ENCODE data around the gene COPS7A. TPM values are rescaled to one million over a fixed set of nuclear protein-coding genes. Genes with fewer than 3 reads are reported as not detected.
A peak's percentile ranks its signal among the peaks of the same experiment; 100 is the strongest.

The COPS7A gene
- total RNA-seq: 10 to 100 TPM; 46.9 to 74.4 (median 70.0) TPM

- no peaks in the 10 kb centered on the region for H3K27me3 ChIP-seq
- H3K9me3 ChIP-seq: no peaks in the 10 kb centered on the region
- H3K27ac ChIP-seq: peak within 1 kb of the TSS; percentile 32 to 93 (median 86)
- peak within 1 kb of the TSS; percentile 52 to 76 (median 68) for H3K4me3 ChIP-seq
- H3K4me1 ChIP-seq: peaks cover 0 to 23% (median 11%) of the 10 kb centered on the region in 4 donors
- peak; percentile 89 to 92 for DNase-seq (ENCODE audit: low spot score in 2 of 2)
- TF ChIP-seq POLR2A (IDR thresholded peaks at IDR 0.05) (peak in 1 of 2 donors; percentile 47), EP300 (IDR thresholded peaks at IDR 0.05) (peak; percentile 88 to 91)
- TF ChIP-seq, protein P1, sequence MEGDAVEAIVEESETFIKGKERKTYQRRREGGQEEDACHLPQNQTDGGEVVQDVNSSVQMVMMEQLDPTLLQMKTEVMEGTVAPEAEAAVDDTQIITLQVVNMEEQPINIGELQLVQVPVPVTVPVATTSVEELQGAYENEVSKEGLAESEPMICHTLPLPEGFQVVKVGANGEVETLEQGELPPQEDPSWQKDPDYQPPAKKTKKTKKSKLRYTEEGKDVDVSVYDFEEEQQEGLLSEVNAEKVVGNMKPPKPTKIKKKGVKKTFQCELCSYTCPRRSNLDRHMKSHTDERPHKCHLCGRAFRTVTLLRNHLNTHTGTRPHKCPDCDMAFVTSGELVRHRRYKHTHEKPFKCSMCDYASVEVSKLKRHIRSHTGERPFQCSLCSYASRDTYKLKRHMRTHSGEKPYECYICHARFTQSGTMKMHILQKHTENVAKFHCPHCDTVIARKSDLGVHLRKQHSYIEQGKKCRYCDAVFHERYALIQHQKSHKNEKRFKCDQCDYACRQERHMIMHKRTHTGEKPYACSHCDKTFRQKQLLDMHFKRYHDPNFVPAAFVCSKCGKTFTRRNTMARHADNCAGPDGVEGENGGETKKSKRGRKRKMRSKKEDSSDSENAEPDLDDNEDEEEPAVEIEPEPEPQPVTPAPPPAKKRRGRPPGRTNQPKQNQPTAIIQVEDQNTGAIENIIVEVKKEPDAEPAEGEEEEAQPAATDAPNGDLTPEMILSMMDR (IDR thresholded peaks at IDR 0.05): peak in 1 of 5 experiments; percentile 42
- H3K36me3 ChIP-seq: peaks cover 0 to 24% (median 5%) of the 10 kb centered on the region in 3 donors
- 0 to 1% methylated on average over 28 to 39 of the region's 49 CpGs for WGBS, 2 donors
Observed at GRCh38 chr12:6723607-6724408, at the start of gene COPS7A. Gene COPS7A, plus strand, starts transcription at chr12:6724046. Its CDS starts 611 bp downstream, at chr12:6724657.

DNA sequence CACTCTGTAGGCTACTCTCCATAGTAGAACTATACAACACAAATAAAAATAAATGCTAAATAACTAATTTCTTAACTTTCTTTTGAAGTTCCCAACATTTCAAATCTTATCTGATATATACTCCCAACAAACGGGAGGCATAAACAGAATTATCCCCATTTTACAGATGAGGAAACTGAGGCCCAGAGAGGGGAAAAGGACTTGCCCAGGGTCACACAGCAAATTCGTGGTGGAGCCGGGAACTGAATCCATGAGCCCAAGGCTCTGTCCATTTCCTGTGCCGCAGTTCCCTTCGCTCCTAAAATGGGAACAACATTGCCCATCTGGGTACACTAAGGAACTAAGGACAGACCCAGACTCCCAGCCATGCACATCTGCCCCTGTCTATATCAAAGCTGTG, 46.9 kb upstream of the COPS7A start:
- H3K27ac ChIP-seq: no peak overlapping the region
- no peaks in the 10 kb centered on the region for H3K9me3 ChIP-seq
- peaks cover 3 to 100% (median 37%) of the 10 kb centered on the region in 3 donors for H3K36me3 ChIP-seq
- no peak overlapping the region for H3K4me3 ChIP-seq
- H3K27me3 ChIP-seq: no peaks in the 10 kb centered on the region
- TF ChIP-seq EP300 (IDR thresholded peaks at IDR 0.05) (no peak), POLR2A (IDR thresholded peaks at IDR 0.05) (no peak)
- TF ChIP-seq, protein P1 (IDR thresholded peaks at IDR 0.05): no peak
- 93 to 94% methylated on average over 5 of the region's 5 CpGs for WGBS, 2 donors
- H3K4me1 ChIP-seq: no peaks in the 10 kb centered on the region
- no peak for DNase-seq (ENCODE audit: low spot score in 2 of 2)

GRCh38 chr12:6684609-6685008, 39.2 kb upstream of the COPS7A start:
- 64% methylated on average over 6 of the region's 6 CpGs for WGBS, 2 donors
- peak in 1 of 2 donors; percentile 21 for DNase-seq (ENCODE audit: low spot score in 2 of 2)
- Histone ChIP-seq H3K27ac (no peak overlapping the region), H3K27me3 (no peaks in the 10 kb centered on the region), H3K9me3 (no peaks in the 10 kb centered on the region), H3K36me3 (peaks cover 0 to 54% (median 0%) of the 10 kb centered on the region in 3 donors), H3K4me1 (peaks cover 3 to 45% (median 16%) of the 10 kb centered on the region in 4 donors), H3K4me3 (no peak overlapping the region)
- TF ChIP-seq, protein P1 (IDR thresholded peaks at IDR 0.05): peak in 4 of 5 experiments; percentile 15 to 36 (median 24)
- no peak for TF ChIP-seq POLR2A (IDR thresholded peaks at IDR 0.05)

DNA sequence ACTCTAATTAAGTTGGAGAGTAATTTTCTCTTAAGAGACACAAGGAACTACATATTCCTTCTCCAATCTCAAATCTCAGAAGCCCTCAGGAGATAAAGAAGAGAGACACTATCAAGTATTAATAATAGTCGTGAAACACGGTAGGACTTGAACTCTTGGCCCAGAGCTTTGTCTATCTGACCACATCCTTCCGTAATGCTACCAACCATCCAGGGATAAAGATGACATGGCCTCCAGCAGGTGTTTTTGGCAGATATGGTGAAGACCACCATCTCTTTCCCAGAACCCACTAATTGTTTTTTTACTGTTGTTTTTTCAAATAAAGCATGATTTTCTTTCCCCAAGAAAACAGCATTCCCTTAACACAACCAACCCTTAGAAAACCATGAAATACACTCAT, 38.0 kb upstream of the COPS7A start:
- Histone ChIP-seq H3K27ac (no peak overlapping the region), H3K27me3 (no peaks in the 10 kb centered on the region), H3K4me3 (no peak overlapping the region), H3K36me3 (peaks cover 0 to 42% (median 0%) of the 10 kb centered on the region in 3 donors), H3K4me1 (peaks cover 3 to 55% (median 23%) of the 10 kb centered on the region in 4 donors), H3K9me3 (no peaks in the 10 kb centered on the region)
- DNase-seq (ENCODE audit: low spot score in 2 of 2): no peak
- TF ChIP-seq POLR2A (IDR thresholded peaks at IDR 0.05) (no peak), EP300 (IDR thresholded peaks at IDR 0.05) (no peak)
- TF ChIP-seq, protein P1 (IDR thresholded peaks at IDR 0.05): no peak
- whole genome bisulfite sequencing, 2 donors: 74 to 77% methylated on average over 3 of the region's 3 CpGs

DNA sequence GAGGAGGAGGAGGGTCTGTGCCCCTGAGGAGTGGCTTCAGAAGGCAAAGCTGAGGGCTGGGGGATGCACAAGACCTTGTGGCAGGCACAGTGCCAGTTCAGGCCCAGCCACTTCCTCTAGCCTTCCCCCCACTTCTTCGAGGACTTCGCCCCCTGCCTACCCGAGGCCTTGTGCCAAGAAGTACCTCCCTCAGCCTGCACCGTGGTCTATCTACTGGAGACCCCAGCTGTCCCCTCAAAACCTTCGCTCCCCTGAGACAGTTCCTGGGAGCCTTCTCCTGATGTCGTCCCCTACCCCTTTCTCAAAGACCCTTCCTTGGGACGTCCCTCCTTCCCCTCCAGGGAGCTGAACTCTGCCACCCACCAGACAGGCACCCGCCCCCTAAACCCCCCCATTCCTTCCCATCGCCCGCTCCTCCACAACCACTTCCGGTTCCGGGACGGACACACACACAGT, 35.3 kb upstream of the COPS7A start:
- peak in 1 of 2 donors; percentile 89 for DNase-seq (ENCODE audit: low spot score in 2 of 2)
- 0 to 1% methylated on average over 13 of the region's 13 CpGs for WGBS, 2 donors
- Histone ChIP-seq H3K4me1 (peaks cover 3 to 65% (median 23%) of the 10 kb centered on the region in 4 donors), H3K9me3 (no peaks in the 10 kb centered on the region), H3K4me3 (peak overlapping the region; percentile 77 to 99 (median 98)), H3K27ac (peak overlapping the region; percentile 97 to 99 (median 98)), H3K27me3 (no peaks in the 10 kb centered on the region), H3K36me3 (peaks cover 0 to 16% (median 0%) of the 10 kb centered on the region in 3 donors)
- TF ChIP-seq EP300 (IDR thresholded peaks at IDR 0.05) (no peak), POLR2A (IDR thresholded peaks at IDR 0.05) (no peak)
- TF ChIP-seq, protein P1 (IDR thresholded peaks at IDR 0.05): no peak

All from tibial nerve (tissue), 4 donors.